Rectal smooth muscle tissue (tissue), 1 donor: Measurements from ENCODE around the gene PRKD1.

Source experiments
- H3K27ac ChIP-seq: one replicate; pipeline ENCODE4 v1.7.0; 2013; ENCODE audit warnings: low read depth, low read length, inconsistent platforms
- H3K27me3 ChIP-seq: one replicate; pipeline ENCODE4 v1.7.0; 2013; ENCODE audit warnings: low read length; ENCODE audit not compliant: control insufficient read depth, insufficient read depth
- H3K36me3 ChIP-seq: one replicate; pipeline ENCODE4 v1.7.0; 2013; ENCODE audit warnings: low read length; ENCODE audit not compliant: control insufficient read depth, insufficient read depth
- H3K4me1 ChIP-seq: one replicate; pipeline ENCODE4 v1.7.0; 2013; ENCODE audit warnings: low read length; ENCODE audit not compliant: control insufficient read depth, insufficient read depth
- H3K4me3 ChIP-seq: one replicate; pipeline ENCODE4 v1.7.0; 2013; ENCODE audit warnings: low read length
- H3K9ac ChIP-seq: one replicate; pipeline ENCODE4 v1.7.0; 2013; ENCODE audit warnings: low read length

PRKD1 gene

DNA sequence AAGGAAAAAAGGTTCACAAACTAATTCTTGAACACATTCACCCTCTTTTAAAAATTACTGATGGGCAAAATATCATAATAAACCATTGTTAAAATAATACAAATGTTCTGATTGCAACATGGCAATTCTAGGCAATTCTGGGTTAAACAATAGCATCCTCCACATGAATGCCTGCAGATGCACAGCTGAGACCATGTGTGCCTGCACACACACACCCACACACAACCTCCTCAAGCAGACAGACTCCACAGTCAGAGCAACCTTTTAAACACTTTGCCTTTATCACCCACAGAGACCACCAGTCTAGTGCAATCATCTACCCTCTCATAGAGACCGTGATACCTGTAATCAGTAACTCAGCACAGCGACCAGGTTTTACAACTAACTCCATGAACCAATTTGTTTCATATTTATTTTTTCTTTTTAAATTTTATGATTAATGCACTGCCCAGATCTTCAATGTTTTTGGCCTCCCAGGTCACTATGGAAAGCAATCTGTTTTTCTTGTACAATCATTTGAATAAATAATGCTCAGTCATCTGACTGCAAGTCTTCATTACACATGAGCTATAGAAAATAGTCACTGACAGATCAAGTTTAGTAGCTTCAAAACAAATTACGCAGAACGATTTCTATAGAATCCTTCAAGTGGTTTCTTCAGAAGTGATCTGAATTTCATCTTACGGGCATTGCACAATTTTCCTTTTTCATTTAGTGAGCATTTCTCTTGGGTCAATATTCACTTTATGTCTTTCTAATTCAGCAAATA, 105.8 kb downstream of the PRKD1 start:
- Histone ChIP-seq H3K27ac (no peak overlapping the region), H3K27me3 (no peaks in the 10 kb centered on the region), H3K4me1 (peaks cover 18% of the 10 kb centered on the region), H3K4me3 (no peak overlapping the region), H3K36me3 (no peaks in the 10 kb centered on the region), H3K9ac (no peak overlapping the region)

DNA sequence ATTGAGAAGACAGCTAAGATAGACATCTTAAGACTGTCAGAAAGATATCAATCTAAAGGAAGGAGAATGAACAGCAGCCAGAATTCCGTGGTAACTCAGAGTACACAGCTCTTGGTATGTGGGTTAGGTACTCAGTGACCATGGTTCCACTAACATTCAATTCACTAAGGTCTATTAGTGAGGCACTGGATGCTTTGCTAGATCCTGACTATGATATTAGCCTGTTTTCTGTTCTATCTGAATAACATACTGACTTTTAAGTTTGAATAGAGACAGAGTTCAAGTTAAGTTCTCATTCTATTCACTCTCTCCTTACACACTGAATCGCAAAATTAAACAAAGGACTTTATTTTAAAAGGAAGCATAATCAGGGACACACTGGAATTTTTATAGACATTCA, 106.4 kb downstream of the PRKD1 start:
- Histone ChIP-seq H3K9ac (no peak overlapping the region), H3K4me3 (no peak overlapping the region), H3K4me1 (peaks cover 18% of the 10 kb centered on the region), H3K36me3 (no peaks in the 10 kb centered on the region), H3K27ac (no peak overlapping the region), H3K27me3 (no peaks in the 10 kb centered on the region)

DNA sequence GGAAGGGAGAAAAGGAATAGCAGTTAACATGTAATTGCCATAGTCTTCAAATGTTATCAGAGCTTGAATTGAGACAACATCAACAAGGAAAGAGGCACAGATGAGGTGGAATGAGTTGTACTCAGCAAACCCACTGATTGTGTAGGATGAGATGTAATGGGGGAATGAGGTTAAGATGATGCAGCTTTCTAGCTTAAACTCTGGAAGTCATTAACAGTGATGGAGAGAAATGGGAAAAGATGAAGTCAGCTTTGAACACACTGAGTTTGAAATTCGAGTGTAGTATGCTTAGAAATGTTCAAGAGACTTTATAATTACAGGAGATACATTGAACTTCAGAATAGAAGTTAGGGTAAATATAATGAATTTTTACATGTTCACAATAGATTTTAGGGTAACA, 106.9 kb downstream of the PRKD1 start:
- H3K9ac ChIP-seq: no peak overlapping the region
- H3K4me1 ChIP-seq: peaks cover 18% of the 10 kb centered on the region
- H3K27me3 ChIP-seq: no peaks in the 10 kb centered on the region
- no peak overlapping the region for H3K27ac ChIP-seq
- no peak overlapping the region for H3K4me3 ChIP-seq
- no peaks in the 10 kb centered on the region for H3K36me3 ChIP-seq

DNA sequence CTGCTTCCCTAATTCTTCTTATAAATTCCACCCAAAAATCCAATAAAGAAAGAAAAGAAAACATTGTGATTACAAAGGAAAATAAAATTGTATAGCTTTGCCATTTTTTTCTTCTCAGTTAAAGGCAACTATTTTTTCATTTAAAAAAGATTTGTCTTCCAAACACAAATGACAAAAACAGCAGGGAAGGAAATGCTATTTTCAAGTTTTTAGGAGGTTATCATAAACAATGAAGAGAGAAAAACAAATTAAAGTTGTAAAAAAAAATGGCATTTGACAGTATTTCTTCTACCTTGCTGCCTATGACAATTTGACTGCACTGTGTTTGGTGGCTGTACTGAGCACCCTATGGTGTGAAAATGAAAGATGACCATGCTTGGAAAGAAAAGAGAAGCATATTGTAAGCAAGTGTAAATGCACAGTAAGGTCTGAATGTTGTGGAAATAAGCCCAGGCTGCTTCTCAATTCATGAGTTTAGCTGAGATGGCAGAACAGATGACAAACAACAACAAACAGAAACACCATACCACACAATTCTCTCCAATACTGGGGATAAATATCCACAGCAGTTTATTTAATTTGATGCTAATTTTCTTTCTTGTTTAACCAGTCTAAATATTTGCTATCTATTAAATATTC, 109.8 kb downstream of the PRKD1 start:
- no peak overlapping the region for H3K9ac ChIP-seq
- H3K4me1 ChIP-seq: peaks cover 18% of the 10 kb centered on the region
- H3K36me3 ChIP-seq: no peaks in the 10 kb centered on the region
- H3K27ac ChIP-seq: no peak overlapping the region
- H3K4me3 ChIP-seq: no peak overlapping the region
- H3K27me3 ChIP-seq: no peaks in the 10 kb centered on the region

DNA sequence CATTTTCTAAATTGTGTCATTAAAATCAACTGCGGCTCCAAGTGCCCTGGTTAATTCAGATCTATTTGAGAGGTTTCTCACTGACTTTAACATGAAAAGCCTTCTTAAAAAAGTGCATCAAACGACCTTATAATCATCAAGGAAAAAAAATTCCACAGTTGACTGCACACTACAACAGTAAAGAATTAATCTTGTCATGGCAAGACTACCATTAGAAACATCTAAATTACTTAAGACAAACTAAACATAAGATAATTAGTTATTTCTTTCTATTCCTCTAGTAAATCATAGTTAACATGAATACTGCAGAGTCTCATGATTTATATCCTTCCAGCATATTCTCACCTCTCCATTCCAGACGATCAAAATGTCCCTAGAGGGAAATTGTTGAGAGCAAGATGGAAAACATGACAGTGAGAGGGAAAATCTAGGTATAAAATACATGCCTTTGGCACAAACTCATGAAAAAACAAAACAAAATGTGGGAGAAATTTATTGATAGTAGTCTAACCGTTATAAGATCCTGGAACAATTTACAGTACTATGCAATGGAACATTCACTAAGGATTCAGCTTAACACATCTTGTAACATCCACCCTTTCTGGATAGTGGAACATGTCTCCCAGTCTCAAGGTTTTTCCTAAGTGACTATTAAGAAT, 112.5 kb downstream of the PRKD1 start:
- H3K4me3 ChIP-seq: no peak overlapping the region
- no peak overlapping the region for H3K27ac ChIP-seq
- no peaks in the 10 kb centered on the region for H3K36me3 ChIP-seq
- peaks cover 9% of the 10 kb centered on the region for H3K4me1 ChIP-seq
- no peak overlapping the region for H3K9ac ChIP-seq
- H3K27me3 ChIP-seq: no peaks in the 10 kb centered on the region

DNA sequence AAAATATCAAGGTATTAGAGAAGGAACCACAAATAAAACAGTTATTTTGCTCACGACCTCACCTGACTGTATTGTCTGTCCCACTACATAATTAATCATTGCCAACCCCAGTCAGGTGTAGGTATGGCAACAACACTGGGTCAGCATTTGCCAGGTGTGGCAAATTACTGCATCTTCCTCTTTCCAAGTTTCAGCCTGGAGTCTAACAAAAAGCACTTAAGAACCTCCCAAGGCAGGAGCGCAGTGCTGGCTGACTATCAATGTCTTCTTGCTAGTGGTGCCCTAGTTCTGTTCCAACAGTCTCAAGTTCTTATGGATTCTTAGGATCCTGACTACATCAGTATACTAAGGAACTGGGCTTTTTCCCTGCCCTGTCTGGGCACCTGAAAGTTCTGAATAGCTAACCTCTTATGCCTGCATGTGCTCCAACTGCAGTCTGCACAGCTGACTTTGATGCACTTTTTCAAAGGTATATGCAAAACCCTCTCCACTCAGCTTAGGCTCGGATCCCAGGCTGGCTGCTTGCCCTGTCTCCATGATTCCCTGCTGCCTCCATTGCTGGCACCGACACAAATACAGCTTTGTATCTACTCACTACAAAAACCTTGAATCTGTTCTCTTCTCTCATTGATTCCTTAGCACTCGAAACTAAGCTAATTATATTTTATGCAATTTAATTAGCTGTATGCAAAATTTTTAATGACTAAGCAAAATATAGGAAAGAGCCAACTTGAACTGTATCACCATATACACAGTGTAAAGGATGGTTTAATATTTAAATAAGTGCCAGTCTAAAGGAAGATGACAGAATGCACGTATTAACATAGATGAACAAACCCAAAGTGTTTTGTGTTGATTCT, 113.3 kb downstream of the PRKD1 start:
- Histone ChIP-seq H3K9ac (no peak overlapping the region), H3K27ac (no peak overlapping the region), H3K4me1 (peaks cover 9% of the 10 kb centered on the region), H3K27me3 (no peaks in the 10 kb centered on the region), H3K36me3 (no peaks in the 10 kb centered on the region), H3K4me3 (no peak overlapping the region)

DNA sequence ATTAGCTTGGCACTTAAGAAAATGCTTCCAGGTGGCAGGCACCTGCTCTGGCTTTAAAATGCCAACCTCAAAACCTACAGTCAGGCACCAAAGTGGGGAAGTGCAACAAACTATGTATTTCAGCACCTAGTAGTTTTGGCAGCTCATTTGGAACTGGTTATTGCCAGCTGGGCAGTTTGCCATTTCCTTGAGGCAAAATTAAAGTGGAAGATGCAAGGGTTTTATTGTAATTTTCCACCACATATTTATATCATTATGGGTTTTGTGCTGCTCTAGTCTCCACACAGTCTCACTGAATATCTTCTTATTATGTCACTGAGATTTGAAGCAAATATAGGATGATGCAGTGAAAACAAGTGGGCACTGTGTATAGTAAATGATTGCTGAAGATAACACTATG, 117.0 kb downstream of the PRKD1 start:
- Histone ChIP-seq H3K9ac (no peak overlapping the region), H3K4me1 (peaks cover 12% of the 10 kb centered on the region), H3K27me3 (no peaks in the 10 kb centered on the region), H3K4me3 (no peak overlapping the region), H3K36me3 (no peaks in the 10 kb centered on the region), H3K27ac (no peak overlapping the region)

DNA sequence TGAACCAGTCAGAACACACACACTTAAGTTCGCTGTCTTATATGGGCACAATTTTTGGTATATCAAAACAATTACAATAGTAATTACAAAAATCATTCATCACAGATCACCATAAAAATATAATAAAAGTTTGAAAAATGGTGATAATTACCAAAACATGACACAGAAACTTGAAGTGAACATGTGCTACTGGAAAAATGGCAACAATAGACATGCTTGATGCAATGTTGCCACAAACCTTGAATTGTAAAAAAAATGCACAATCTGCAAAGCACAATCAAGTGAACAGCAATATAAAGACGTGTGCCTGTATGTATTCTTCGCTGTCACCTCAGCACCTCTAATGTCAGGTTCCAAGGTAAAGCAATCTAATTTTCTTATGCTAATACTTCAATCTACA, 117.6 kb downstream of the PRKD1 start:
- Histone ChIP-seq H3K4me3 (no peak overlapping the region), H3K27ac (no peak overlapping the region), H3K4me1 (peaks cover 17% of the 10 kb centered on the region), H3K9ac (no peak overlapping the region), H3K36me3 (no peaks in the 10 kb centered on the region), H3K27me3 (no peaks in the 10 kb centered on the region)

DNA sequence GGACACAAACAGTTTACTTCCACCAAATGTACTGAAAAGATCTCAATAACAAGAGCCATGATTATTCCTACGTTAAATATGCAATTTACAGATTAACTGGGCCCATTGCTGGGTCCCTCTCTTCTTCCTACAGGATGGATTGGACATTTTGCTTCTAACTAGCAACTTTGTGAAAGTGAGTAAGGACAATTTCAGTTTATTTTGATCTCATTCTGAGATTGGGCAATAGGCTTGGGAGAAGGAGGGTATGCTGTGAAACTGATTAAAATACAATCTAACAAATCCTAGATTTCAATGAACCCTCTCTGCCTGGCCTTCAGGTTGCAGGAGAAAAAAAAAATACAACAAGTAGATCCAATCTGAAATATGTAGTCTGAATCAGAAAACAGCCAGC, 121.5 kb downstream of the PRKD1 start:
- Histone ChIP-seq H3K4me3 (no peak overlapping the region), H3K9ac (no peak overlapping the region), H3K4me1 (peaks cover 10% of the 10 kb centered on the region), H3K36me3 (no peaks in the 10 kb centered on the region), H3K27ac (no peak overlapping the region), H3K27me3 (no peaks in the 10 kb centered on the region)

DNA sequence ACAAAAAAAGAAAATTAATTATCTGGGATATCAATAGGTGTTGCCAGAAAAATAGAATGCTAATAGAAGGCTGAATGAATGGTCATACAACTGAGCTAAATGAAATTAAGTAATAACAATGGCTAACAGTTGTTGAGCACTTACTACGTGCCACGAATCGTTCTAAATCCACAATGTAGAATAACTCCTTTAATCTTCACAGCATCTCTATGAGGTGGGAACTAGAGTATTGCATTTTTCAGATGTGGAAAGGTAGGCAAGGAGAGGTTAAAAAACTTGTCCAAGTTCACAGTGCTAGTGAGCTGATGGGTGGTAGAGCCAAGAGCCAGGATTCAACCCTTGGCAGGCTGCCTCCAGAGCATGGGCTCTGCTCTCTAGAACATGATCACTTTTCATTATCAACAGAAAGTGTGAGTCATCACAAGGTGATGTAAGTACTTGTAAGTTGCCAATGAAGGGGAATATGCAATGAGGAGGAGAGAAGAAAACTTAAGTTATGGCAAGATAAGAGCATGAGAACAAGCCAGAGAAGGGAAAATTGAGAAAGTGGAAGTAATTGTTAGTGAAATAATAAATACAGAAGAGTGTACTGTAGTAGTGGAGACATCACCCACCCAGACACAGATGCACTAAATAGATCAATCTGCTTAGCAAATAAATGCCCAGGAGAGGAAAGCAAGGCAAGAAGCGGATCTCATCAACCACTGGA, 122.1 kb downstream of the PRKD1 start:
- no peak overlapping the region for H3K27ac ChIP-seq
- H3K36me3 ChIP-seq: no peaks in the 10 kb centered on the region
- H3K4me3 ChIP-seq: no peak overlapping the region
- no peaks in the 10 kb centered on the region for H3K27me3 ChIP-seq
- no peak overlapping the region for H3K9ac ChIP-seq
- peaks cover 9% of the 10 kb centered on the region for H3K4me1 ChIP-seq

DNA sequence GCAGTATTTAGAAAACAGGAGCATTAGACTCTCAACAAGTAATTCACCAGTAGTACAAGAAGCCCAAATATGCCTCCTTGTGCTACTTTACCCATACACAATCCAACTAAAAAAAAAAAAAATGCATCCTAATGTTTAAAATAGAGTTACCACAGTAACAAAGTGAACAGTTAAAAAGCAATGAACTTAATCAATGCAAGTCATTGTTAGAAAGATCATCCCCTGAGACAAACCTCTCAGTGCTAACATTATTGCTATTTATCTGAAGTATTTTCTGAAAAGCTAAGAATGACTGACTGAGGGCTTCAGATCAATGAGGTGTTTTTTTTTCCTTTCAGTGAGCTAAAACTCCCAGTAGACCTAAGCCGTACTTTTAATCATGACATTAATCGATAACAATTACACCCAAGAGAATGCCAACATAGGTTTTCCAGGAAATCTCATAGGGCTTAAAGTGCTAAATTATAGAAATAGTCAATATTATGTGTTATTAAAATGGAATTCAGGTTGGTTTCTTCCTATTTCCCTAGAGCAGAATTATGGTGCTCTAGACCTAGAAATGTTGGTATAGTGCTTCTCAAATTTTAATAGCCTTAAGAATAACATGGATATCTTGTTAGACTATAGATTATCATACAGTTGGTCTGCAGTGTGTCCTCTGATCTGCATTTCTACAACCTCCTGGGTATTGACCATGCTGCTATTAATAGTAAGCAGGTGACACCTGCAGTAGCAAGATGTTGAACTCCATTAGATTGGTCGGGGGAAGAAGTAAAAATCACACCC, 123.0 kb downstream of the PRKD1 start:
- Histone ChIP-seq H3K4me3 (no peak overlapping the region), H3K27me3 (no peaks in the 10 kb centered on the region), H3K27ac (no peak overlapping the region), H3K9ac (no peak overlapping the region), H3K4me1 (peaks cover 8% of the 10 kb centered on the region), H3K36me3 (no peaks in the 10 kb centered on the region)
